Measurements from ENCODE around the gene SORCS3. TPM values are rescaled to one million over a fixed set of nuclear protein-coding genes. Genes with fewer than 3 reads are reported as not detected.

Gene SORCS3
- total and polyA plus RNA-seq, 9 of the 15 experiments (the other 6 are each of a cell fraction or from before 2014, with no cell fraction given), result not detected

DNA sequence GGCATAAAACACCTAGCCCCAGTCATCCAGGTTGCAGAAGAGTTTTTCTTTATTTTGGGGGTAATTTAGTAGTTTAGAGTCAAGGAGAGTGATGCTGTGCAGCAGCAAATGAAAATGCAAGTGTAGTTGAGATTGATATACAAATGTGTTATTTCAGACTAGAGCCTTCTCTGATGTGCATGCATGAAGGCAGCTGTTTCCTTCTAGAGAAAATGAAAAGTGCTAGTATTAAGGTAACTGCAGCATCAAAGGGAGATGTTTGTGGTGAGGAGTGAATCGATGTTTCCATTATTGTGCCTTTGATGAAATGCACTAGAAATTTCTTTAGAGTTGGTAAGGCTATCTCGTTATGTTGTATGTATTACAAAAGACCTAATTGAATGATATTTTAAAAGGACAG is 339.3 kb downstream of the SORCS3 start (continued):
- TF ChIP-seq, protein P1, sequence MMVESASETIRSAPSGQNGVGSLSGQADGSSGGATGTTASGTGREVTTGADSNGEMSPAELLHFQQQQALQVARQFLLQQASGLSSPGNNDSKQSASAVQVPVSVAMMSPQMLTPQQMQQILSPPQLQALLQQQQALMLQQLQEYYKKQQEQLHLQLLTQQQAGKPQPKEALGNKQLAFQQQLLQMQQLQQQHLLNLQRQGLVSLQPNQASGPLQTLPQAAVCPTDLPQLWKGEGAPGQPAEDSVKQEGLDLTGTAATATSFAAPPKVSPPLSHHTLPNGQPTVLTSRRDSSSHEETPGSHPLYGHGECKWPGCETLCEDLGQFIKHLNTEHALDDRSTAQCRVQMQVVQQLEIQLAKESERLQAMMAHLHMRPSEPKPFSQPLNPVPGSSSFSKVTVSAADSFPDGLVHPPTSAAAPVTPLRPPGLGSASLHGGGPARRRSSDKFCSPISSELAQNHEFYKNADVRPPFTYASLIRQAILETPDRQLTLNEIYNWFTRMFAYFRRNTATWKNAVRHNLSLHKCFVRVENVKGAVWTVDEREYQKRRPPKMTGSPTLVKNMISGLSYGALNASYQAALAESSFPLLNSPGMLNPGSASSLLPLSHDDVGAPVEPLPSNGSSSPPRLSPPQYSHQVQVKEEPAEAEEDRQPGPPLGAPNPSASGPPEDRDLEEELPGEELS (CRISPR knock-in tag; IDR thresholded peaks at IDR 0.05; ENCODE audit: borderline replicate concordance), result no peak
- TF ChIP-seq RCOR1 (IDR thresholded peaks at IDR 0.05; ENCODE audit: borderline replicate concordance in 1 of 2, low read depth in 2 of 2, low read length in 2 of 2), result no peak
- TF ChIP-seq NCOA1 (IDR thresholded peaks at IDR 0.05; ENCODE audit: low read depth), result no peak

DNA sequence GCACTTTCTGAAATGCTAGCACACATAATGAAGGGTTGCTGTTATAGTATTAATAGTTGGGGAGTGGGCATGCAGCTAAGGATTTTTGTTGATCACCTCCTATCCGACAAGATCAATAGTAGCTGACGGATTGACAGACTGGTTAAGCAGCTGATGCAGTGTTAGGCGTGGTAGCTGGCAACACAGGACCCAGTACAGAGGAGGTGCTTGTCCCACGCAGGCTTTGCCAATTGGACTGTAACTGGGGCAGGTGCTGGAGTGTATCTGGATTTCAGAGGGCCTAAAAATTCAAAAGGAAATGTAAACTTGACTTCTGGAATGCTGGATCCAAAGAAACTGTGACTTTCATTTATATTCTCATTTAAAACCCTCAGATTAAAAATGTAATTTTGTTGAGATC is 340.9 kb downstream of the SORCS3 start:
- Histone ChIP-seq H3K9me1 (ENCODE audit: control insufficient read depth, insufficient read depth, low read length) (no peaks in the 10 kb centered on the region), H3K36me3 (ENCODE audit: control insufficient read depth, insufficient read depth, low read length) (no peaks in the 10 kb centered on the region), H4K20me1 (replicated peaks; ENCODE audit: control insufficient read depth, insufficient read depth, low read length) (no peaks in the 10 kb centered on the region), H3K79me2 (ENCODE audit: control insufficient read depth, insufficient read depth, low read length) (no peaks in the 10 kb centered on the region), H3K4me1 (replicated peaks in 1 of 2; ENCODE audit: control insufficient read depth in 2 of 2, insufficient read depth in 2 of 2, low read length in 2 of 2) (no peaks in the 10 kb centered on the region), H3K27ac (ENCODE audit: extremely low read depth, low read depth, low read length) (no peak overlapping the region), H3K4me3 (no peak overlapping the region), H3K9me3 (replicated peaks; ENCODE audit: control insufficient read depth, insufficient read depth, low read depth, low read length) (no peaks in the 10 kb centered on the region), H2AFZ (ENCODE audit: low read depth, low read length) (no peak overlapping the region), H3K4me2 (ENCODE audit: insufficient read depth, low read length) (no peak overlapping the region), H3K9ac (ENCODE audit: insufficient read depth in 1 of 2, low read depth in 2 of 2, low read length in 2 of 2) (no peak overlapping the region), H3K27me3 (ENCODE audit: control insufficient read depth in 2 of 2, insufficient read depth in 2 of 2, low read length in 2 of 2) (no peaks in the 10 kb centered on the region)
- no TSS peak for BruUV-seq (replicated peaks)
- POLR2A ChIA-PET, result no interaction called here
- DNase-seq (ENCODE audit: extremely low read depth in 1 of 4, low spot score in 3 of 4) (no peak), FAIRE-seq (no peak), ATAC-seq (no peak)
- in situ Hi-C loops (cut with MboI), result no loop called here
- 4% methylated on average over 3 of the region's 4 CpGs for WGBS (ENCODE audit: insufficient coverage, low coverage, missing lambda C conversion rate)
- CTCF ChIA-PET (ENCODE audit: low intra/inter-chr PET ratio), result no interaction called here
- intact Hi-C loops (cut with micrococcal nuclease), result no loop called here
- TF ChIP-seq COPS2 (conservative IDR thresholded peaks at IDR 0.05) (no peak), ZSCAN32 (CRISPR knock-in tag; IDR thresholded peaks at IDR 0.05) (no peak), ARID2 (IDR thresholded peaks at IDR 0.05) (no peak), ZNF707 (CRISPR knock-in tag; conservative IDR thresholded peaks at IDR 0.05) (no peak), ZNF57 (CRISPR knock-in tag; IDR thresholded peaks at IDR 0.05) (no peak), ZKSCAN1 (IDR thresholded peaks at IDR 0.05; ENCODE audit: low read depth, low read length) (no peak), U2AF1 (optimal IDR thresholded peaks at IDR 0.05; ENCODE audit: low read depth, low read length) (no peak), NFXL1 (CRISPR knock-in tag; IDR thresholded peaks at IDR 0.05) (no peak), ZNF12 (CRISPR knock-in tag; IDR thresholded peaks at IDR 0.05) (no peak), SIN3B (IDR thresholded peaks at IDR 0.05; ENCODE audit: low read depth) (no peak), MCM5 (IDR thresholded peaks at IDR 0.05; ENCODE audit: low read depth) (no peak), FIP1L1 (IDR thresholded peaks at IDR 0.05; ENCODE audit: low read depth, low read length, poor library complexity, severe bottlenecking) (no peak), SRSF1 (IDR thresholded peaks at IDR 0.05; ENCODE audit: low read depth, low read length) (no peak)
- TF ChIP-seq, protein P2, sequence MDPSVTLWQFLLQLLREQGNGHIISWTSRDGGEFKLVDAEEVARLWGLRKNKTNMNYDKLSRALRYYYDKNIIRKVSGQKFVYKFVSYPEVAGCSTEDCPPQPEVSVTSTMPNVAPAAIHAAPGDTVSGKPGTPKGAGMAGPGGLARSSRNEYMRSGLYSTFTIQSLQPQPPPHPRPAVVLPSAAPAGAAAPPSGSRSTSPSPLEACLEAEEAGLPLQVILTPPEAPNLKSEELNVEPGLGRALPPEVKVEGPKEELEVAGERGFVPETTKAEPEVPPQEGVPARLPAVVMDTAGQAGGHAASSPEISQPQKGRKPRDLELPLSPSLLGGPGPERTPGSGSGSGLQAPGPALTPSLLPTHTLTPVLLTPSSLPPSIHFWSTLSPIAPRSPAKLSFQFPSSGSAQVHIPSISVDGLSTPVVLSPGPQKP (CRISPR knock-in tag; IDR thresholded peaks at IDR 0.05), result no peak
- TF ChIP-seq, protein P3, sequence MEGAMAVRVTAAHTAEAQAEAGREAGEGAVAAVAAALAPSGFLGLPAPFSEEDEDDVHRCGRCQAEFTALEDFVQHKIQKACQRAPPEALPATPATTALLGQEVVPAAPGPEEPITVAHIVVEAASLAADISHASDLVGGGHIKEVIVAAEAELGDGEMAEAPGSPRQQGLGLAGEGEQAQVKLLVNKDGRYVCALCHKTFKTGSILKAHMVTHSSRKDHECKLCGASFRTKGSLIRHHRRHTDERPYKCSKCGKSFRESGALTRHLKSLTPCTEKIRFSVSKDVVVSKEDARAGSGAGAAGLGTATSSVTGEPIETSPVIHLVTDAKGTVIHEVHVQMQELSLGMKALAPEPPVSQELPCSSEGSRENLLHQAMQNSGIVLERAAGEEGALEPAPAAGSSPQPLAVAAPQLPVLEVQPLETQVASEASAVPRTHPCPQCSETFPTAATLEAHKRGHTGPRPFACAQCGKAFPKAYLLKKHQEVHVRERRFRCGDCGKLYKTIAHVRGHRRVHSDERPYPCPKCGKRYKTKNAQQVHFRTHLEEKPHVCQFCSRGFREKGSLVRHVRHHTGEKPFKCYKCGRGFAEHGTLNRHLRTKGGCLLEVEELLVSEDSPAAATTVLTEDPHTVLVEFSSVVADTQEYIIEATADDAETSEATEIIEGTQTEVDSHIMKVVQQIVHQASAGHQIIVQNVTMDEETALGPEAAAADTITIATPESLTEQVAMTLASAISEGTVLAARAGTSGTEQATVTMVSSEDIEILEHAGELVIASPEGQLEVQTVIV (CRISPR knock-in tag; IDR thresholded peaks at IDR 0.05; ENCODE audit: borderline replicate concordance), result no peak

Data from K562 (cell line).